Epithelial cell of esophagus (primary cell): ENCODE measurements around the gene FOXD2.
A peak's percentile ranks its signal among the peaks of the same experiment; 100 is the strongest.

ENCODE experiments used
- DNase-seq: peaks from one replicate; pipeline ENCODE4 v3.0.0; 2010; ENCODE audit warnings: low read depth
- H3K4me3 ChIP-seq: 2 replicates; pipeline ENCODE4 v1.5.1; 2011; ENCODE audit warnings: mild to moderate bottlenecking, low read length, control low read depth
- TF ChIP-seq, protein P1 (sequence below): IDR thresholded peaks from 2 replicates; pipeline ENCODE4 v1.5.1; 2011; ENCODE audit warnings: low read depth, mild to moderate bottlenecking, low read length, control low read depth, inconsistent platforms; ENCODE audit not compliant: insufficient read depth; ENCODE audit errors: missing control alignments

FOXD2 gene

DNA sequence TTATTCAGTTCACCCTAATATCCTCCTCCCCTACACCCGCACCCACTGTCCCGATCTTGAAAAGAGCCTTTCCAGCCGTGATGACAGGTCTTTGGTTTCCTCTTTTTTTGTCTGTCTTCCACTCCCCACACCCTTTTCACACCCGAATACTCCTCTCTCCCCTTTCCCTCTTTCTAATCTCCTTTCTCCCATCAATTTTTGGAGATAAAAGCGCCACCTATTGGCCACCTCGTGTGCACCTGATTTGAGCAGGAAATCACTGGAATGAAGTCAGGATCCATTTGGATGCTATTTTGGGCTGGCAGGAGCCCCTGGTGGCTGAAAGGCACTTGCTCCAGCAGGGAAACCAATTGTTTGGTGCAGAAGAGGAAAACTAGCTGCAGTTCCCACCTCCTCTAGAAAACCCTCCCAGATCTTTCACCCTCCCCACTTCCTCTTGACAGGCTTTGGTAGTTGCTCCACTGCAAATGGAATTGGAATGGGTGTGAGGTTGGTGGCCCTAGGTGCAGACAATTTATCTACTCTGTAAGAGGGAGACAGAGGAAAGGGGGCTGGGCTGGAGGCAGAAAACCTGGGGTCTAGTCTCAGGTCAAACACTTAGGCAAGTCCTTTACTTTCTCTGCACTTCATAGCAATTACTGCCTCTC lies 13.4 kb upstream of the FOXD2 start:
- TF ChIP-seq, protein P1, sequence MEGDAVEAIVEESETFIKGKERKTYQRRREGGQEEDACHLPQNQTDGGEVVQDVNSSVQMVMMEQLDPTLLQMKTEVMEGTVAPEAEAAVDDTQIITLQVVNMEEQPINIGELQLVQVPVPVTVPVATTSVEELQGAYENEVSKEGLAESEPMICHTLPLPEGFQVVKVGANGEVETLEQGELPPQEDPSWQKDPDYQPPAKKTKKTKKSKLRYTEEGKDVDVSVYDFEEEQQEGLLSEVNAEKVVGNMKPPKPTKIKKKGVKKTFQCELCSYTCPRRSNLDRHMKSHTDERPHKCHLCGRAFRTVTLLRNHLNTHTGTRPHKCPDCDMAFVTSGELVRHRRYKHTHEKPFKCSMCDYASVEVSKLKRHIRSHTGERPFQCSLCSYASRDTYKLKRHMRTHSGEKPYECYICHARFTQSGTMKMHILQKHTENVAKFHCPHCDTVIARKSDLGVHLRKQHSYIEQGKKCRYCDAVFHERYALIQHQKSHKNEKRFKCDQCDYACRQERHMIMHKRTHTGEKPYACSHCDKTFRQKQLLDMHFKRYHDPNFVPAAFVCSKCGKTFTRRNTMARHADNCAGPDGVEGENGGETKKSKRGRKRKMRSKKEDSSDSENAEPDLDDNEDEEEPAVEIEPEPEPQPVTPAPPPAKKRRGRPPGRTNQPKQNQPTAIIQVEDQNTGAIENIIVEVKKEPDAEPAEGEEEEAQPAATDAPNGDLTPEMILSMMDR: peak; percentile 85
- peak; percentile 64 for DNase-seq
- no peak overlapping the region for H3K4me3 ChIP-seq

DNA sequence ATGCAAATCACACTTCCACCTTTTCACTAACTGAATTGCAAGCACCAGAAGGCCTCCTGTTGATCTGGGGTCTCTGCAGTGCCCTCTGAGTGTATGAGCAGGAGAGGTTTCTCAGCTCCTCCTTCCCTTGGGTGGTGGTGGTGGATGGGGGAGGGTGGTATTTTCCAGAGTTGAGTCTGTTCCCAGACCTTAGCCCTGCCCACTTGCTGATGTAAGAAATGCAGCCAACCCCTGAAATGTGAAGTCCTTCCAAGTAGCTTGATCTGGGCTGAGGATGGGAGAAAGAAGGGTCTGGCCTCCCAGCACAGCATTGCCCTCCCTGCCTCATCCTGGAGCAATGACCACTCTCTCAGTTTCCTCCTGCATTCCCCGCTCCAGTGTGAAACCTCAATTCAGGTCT lies 6.3 kb upstream of the FOXD2 start:
- TF ChIP-seq, protein P1: no peak
- no peak for DNase-seq
- H3K4me3 ChIP-seq: no peak overlapping the region

DNA sequence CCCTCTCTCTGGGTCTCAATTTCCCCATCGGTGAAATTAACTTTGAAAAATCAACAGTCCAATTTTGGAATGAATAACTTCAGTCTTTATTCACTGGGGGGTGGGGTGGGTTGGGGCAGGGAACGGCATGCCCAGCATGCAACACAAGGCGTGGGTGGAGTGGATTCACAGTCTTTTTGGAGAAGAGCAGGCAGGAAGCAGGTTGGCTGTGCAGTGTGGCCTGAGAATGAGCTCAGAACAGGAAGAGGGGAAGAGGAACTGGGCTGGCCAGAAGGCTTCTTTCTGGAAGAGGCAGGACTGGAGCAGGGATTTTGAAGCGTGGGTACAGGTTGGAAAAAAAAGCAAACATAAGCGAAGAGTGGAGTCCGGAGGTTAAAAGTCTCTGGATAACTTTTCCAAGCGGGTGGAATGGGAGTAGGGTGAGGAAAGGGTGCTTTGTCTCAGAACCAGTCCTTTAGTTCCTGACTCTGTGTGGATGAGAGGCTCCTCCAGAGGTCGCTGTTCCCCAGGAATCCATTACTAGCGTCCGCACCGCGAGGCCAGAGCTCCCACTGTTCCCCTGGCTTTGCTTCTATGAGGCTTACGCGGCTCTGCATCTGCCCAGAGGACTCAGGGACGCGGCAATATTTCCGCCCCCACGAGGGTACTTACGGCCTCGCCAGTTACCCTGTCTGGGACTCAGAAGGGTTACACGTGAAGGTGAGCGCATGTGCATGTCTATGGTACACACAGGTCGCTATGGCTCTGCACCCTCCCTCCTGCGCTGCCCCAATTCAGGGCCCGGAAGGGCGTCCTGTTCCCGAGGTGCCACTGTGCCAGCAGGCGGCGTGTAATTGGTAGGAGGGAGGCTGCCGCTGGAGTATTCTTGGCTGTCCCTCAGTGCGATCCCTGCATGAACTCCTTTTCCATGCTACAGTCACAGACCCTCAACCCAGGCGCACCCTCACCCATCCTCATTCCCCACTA lies 5.5 kb upstream of the FOXD2 start:
- peak overlapping the region; percentile 30 for H3K4me3 ChIP-seq
- DNase-seq: peak; percentile 82
- TF ChIP-seq, protein P1: peak; percentile 84

DNA sequence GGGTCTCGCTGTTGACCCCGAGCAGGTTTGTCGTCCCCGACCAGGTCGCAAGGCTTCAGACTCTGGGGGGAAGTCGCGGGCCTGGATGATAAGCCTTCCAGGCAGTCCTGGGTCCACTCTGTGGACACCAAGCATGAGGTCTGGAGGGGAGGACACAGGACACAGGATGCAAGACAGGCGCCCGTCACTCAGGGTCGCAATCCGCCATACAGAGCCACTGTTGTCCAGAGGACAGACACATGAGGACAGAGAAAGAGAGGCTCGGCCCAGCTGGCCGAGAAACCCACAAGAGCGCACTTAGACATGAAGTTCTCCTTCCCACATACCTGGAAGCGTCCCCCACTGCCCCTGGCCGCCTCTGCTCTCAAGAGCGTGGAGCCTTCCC lies 4.8 kb upstream of the FOXD2 start:
- no peak overlapping the region for H3K4me3 ChIP-seq
- TF ChIP-seq, protein P1: no peak
- no peak for DNase-seq

DNA sequence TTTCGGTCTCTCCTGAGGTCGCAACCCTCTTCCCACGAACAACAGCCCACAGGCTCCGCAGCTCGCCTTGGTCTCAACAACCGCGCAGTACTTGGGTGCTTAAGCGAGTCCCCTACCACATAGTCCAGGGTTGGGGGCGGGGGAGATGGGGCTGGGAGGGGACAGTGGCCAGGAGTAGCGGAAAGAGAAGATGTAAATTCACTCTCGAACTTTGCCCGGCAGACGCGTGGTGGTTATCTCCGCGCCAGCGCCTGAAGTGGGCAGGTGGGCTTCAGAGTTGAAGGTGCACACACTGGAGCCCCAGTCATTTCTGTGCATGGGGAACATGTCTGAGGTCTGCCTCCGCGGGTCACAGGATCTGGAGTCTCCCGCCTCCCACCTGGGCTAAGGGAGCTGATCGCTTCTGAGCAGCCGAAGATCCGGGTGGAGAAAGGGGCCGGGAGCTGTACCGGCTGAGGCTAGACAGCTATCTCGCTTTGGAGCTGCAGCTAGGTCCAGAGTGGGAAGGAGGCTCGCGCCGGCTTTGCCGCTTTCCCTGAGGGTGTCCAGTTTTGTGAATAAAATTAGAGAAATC lies 4.3 kb upstream of the FOXD2 start:
- no peak overlapping the region for H3K4me3 ChIP-seq
- no peak for DNase-seq
- TF ChIP-seq, protein P1: no peak

DNA sequence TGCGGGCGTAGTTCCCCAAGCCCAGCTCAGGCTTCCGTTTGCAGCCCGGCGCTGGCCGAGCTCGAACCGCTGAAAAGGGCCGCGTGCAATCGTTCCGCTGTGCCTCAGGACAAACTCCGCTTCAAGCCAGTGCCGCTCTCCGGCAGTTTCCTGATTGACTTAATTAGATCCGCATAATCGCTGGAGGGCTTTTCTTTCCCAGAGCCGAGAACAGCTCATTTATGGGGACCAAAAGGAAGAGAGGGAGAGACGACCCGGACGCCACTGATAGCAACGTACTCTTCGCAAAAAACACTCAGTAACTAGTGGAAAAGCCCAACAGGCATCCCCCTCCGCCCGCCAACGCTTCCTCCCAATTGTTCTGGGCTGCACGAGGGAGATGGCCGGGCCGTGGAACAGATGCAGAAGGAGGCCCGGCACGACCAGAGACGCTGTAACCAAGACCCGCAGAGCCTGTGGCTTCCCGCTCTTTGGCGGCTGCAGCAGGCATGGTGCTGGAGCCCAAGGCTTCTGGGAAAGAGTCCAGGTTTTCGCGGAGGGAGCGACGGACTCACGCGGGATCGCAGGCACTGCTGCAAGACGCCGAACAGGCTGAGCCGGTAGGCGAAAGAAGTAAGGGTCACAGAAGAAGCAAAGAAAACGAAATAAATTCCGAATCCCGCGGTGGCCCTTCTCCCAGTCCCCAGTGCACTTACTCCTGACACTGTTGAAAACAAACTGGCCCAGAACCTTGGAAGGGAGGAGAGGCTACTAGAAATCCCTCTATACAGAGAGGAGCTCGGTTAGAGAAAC lies 3.6 kb upstream of the FOXD2 start:
- peak; percentile 47 for DNase-seq
- H3K4me3 ChIP-seq: no peak overlapping the region
- TF ChIP-seq, protein P1: no peak
